Measurements from ENCODE around the gene REPS1. TPM values are rescaled to one million over a fixed set of nuclear protein-coding genes. Genes with fewer than 3 reads are reported as not detected.

Gene REPS1
- total RNA-seq, 4 donors from 2014 or later, result 14.8 to 21.6 (median 17.4) TPM

DNA sequence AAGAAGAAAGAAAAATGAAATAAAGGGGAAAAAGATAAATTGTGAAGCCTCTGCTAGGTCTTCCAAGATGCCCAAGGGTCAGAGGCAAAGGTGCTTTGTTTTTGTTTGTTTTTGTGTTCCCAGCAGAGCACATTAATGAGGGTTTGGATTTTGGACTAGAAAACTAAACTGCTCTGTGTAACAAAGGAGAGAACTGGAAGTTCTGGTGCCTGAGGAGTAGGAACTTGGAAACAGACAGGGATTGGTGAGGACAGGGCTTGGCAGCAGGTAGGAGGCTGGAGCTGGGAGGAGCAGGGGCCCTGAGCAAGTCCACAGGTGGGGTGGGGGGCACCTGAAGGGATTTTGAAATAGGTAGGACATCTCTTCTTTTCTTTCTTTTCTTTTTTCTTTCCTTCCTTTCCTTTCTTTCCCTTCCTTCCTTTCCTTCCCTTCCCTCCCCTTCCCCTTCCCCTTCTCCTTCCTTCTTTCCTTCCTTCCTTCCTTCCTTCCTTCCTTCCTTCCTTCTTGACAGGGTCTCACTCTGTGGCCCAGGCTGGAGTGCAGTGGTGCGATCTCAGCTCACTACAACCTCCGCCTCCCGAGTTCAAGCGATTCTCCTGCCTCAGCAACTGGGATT is 25.2 kb upstream of the REPS1 start:
- ATAC-seq, result no peak
- H3K27ac ChIP-seq, result no peak overlapping the region

DNA sequence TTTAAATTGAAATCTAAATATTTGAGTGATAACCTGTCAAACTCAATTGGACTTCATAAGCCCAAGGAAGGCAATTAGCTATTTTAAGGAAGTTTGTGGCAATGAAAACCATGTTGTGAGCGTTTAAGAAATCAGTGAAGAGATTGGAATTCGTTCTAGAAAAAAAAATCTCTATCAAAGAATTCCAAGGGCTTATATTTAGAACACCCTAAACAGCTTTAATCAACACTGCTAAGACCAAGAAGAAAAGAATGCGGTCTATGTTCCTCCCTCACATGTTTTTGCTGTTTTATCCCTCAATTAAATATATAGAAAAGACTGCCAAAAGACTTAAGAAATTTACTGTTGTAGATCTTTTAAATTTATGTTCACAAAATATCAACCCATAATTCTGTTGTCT is 23.9 kb upstream of the REPS1 start:
- ATAC-seq (no peak), DNase-seq (no peak)
- intact Hi-C loops (cut with DNase I; ENCODE audit: low total_unique reads) (no loop called here), in situ Hi-C loops (cut with MboI; ENCODE audit: low sequenced_read_pairs in 4 of 4) (no loop called here)
- H3K9me3 ChIP-seq, result no peaks in the 10 kb centered on the region
- no peak overlapping the region for H3K4me3 ChIP-seq
- no peaks in the 10 kb centered on the region for H3K27me3 ChIP-seq
- TF ChIP-seq, protein P1, sequence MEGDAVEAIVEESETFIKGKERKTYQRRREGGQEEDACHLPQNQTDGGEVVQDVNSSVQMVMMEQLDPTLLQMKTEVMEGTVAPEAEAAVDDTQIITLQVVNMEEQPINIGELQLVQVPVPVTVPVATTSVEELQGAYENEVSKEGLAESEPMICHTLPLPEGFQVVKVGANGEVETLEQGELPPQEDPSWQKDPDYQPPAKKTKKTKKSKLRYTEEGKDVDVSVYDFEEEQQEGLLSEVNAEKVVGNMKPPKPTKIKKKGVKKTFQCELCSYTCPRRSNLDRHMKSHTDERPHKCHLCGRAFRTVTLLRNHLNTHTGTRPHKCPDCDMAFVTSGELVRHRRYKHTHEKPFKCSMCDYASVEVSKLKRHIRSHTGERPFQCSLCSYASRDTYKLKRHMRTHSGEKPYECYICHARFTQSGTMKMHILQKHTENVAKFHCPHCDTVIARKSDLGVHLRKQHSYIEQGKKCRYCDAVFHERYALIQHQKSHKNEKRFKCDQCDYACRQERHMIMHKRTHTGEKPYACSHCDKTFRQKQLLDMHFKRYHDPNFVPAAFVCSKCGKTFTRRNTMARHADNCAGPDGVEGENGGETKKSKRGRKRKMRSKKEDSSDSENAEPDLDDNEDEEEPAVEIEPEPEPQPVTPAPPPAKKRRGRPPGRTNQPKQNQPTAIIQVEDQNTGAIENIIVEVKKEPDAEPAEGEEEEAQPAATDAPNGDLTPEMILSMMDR (IDR thresholded peaks at IDR 0.05 in 4 of 5, conservative IDR thresholded peaks at IDR 0.05 in 1 of 5), result no peak
- no peak for TF ChIP-seq POLR2A (IDR thresholded peaks at IDR 0.05)
- no peaks in the 10 kb centered on the region for H3K4me1 ChIP-seq
- no peak overlapping the region for H3K27ac ChIP-seq
- no peaks in the 10 kb centered on the region for H3K36me3 ChIP-seq

More for the DNA sequence above, 25.2 kb upstream of the REPS1 start:
- no peaks in the 10 kb centered on the region for H3K4me1 ChIP-seq
- H3K4me3 ChIP-seq, result no peak overlapping the region
- H3K27me3 ChIP-seq, result no peaks in the 10 kb centered on the region
- no peak for TF ChIP-seq POLR2A (IDR thresholded peaks at IDR 0.05)
- TF ChIP-seq, protein P1 (IDR thresholded peaks at IDR 0.05 in 4 of 5, conservative IDR thresholded peaks at IDR 0.05 in 1 of 5), result no peak
- intact Hi-C loops (cut with DNase I; ENCODE audit: low total_unique reads), result no loop called here
- H3K9me3 ChIP-seq, result no peaks in the 10 kb centered on the region
- H3K36me3 ChIP-seq, result no peaks in the 10 kb centered on the region
- in situ Hi-C loops (cut with MboI; ENCODE audit: low sequenced_read_pairs in 4 of 4), result no loop called here
- no peak for DNase-seq

DNA sequence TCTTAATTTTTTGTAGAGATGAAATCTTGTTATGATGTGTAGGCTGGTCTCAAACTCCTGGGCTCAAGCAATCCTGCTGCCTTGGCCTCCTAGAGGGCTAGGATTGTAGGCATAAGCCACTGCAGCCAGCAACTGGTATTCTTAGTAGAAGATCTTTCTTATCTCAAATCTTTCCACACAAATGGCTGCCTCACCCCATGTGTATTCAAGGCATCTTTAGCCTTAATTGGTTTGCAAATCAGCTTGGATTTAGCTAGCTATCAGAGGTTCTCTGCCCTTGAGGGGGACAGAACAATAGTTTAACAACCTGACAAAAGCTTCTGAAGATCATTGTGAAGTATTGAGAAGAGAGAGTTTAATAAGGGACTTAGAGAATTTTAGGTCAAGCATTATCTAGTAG is 22.6 kb upstream of the REPS1 start:
- Histone ChIP-seq H3K4me3 (no peak overlapping the region), H3K4me1 (no peaks in the 10 kb centered on the region), H3K27ac (no peak overlapping the region), H3K27me3 (no peaks in the 10 kb centered on the region), H3K9me3 (no peaks in the 10 kb centered on the region), H3K36me3 (no peaks in the 10 kb centered on the region)
- DNase-seq, result no peak
- in situ Hi-C loops (cut with MboI; ENCODE audit: low sequenced_read_pairs in 4 of 4), result no loop called here
- ATAC-seq, result no peak
- TF ChIP-seq, protein P1 (IDR thresholded peaks at IDR 0.05 in 4 of 5, conservative IDR thresholded peaks at IDR 0.05 in 1 of 5), result no peak
- TF ChIP-seq POLR2A (IDR thresholded peaks at IDR 0.05), result no peak
- intact Hi-C loops (cut with DNase I; ENCODE audit: low total_unique reads), result no loop called here

DNA sequence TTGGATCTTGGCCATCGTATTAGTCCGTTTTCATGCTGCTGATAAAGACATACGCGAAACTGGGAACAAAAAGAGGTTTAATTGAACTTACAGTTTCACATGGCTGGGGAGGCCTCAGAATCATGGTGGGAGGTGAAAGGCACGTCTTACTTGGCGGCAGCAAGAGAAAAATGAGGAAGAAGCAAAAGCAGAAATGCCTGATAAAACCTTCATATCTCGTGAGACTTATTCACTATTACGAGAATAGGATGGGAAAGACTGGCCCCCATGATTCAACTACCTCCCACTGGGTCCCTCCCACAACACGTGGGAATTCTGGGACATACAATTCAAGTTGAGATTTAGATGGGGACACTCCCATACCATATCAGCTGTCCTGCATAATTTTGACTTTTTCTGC is 20.1 kb upstream of the REPS1 start:
- H3K4me3 ChIP-seq, result no peak overlapping the region
- DNase-seq, result no peak
- no peak for ATAC-seq
- H3K9me3 ChIP-seq, result no peaks in the 10 kb centered on the region
- H3K36me3 ChIP-seq, result no peaks in the 10 kb centered on the region
- TF ChIP-seq POLR2A (IDR thresholded peaks at IDR 0.05), result no peak
- TF ChIP-seq, protein P1 (IDR thresholded peaks at IDR 0.05 in 4 of 5, conservative IDR thresholded peaks at IDR 0.05 in 1 of 5), result no peak
- no peaks in the 10 kb centered on the region for H3K27me3 ChIP-seq
- intact Hi-C loops (cut with DNase I; ENCODE audit: low total_unique reads) (no loop called here), in situ Hi-C loops (cut with MboI; ENCODE audit: low sequenced_read_pairs in 4 of 4) (no loop called here)
- H3K4me1 ChIP-seq, result no peaks in the 10 kb centered on the region
- H3K27ac ChIP-seq, result no peak overlapping the region

DNA sequence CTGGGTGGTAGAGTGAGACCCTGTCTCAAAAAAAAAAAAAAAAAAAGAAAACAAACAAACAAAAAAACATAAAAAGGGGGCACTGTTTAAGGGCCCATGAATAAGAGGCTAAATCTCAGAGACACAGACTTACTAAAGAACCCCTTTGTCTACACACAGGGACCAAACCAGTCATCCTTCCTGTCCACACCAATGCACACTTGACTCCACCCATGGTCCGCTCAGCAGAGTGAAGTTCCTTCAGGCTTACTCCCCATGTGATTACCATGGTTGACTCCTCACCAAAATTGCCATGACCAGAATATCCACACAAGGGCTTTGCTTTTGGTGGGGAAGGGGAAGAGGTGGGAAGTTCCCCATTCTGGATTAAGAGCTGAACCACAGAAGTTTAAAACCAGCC is 19.4 kb upstream of the REPS1 start:
- no peak overlapping the region for H3K27ac ChIP-seq
- TF ChIP-seq POLR2A (IDR thresholded peaks at IDR 0.05), result no peak
- TF ChIP-seq, protein P1 (IDR thresholded peaks at IDR 0.05 in 4 of 5, conservative IDR thresholded peaks at IDR 0.05 in 1 of 5), result no peak
- H3K4me1 ChIP-seq, result no peaks in the 10 kb centered on the region
- H3K27me3 ChIP-seq, result no peaks in the 10 kb centered on the region
- intact Hi-C loops (cut with DNase I; ENCODE audit: low total_unique reads) (no loop called here), in situ Hi-C loops (cut with MboI; ENCODE audit: low sequenced_read_pairs in 4 of 4) (no loop called here)
- H3K9me3 ChIP-seq, result no peaks in the 10 kb centered on the region
- ATAC-seq (no peak), DNase-seq (no peak)
- no peak overlapping the region for H3K4me3 ChIP-seq
- H3K36me3 ChIP-seq, result no peaks in the 10 kb centered on the region

All from gastrocnemius medialis (tissue), 4 donors.